Endothelial cell (in vitro differentiated cells): ENCODE data around the gene RAP2A. TPM values are rescaled to one million over a fixed set of nuclear protein-coding genes. Genes with fewer than 3 reads are reported as not detected.

Source experiments
- DNase-seq: peaks from one replicate; pipeline ENCODE4 v3.0.0; 2021; ENCODE audit warnings: low spot score
- H3K27ac Mint-ChIP-seq: one replicate; pipeline ENCODE4 v1.8.0; 2021; ENCODE audit warnings: mixed read lengths, inconsistent platforms; ENCODE audit not compliant: unreplicated experiment
- H3K27me3 Mint-ChIP-seq: one replicate; pipeline ENCODE4 v1.8.0; 2021; ENCODE audit warnings: mild to moderate bottlenecking, moderate library complexity, mixed read lengths, inconsistent platforms; ENCODE audit not compliant: unreplicated experiment
- H3K36me3 Mint-ChIP-seq: one replicate; pipeline ENCODE4 v1.8.0; 2021; ENCODE audit warnings: mild to moderate bottlenecking, low read depth, mixed read lengths, inconsistent platforms; ENCODE audit not compliant: unreplicated experiment
- H3K4me1 Mint-ChIP-seq: one replicate; pipeline ENCODE4 v1.8.0; 2021; ENCODE audit warnings: mild to moderate bottlenecking, mixed read lengths, inconsistent platforms; ENCODE audit not compliant: unreplicated experiment
- H3K4me3 Mint-ChIP-seq: one replicate; pipeline ENCODE4 v1.8.0; 2021; ENCODE audit warnings: mild to moderate bottlenecking, mixed read lengths, inconsistent platforms; ENCODE audit not compliant: unreplicated experiment
- H3K9me3 Mint-ChIP-seq: one replicate; pipeline ENCODE4 v1.8.0; 2021; ENCODE audit warnings: mixed read lengths, inconsistent platforms; ENCODE audit not compliant: unreplicated experiment
- CTCF ChIP-seq: fragments of 200-600 bp; sonication (generic); IDR thresholded peaks from one replicate; pipeline ENCODE4 v1.5.0; 2021; ENCODE audit warnings: antibody characterized with exemption; ENCODE audit not compliant: unreplicated experiment
- total RNA-seq: library from RNA; stranded (reverse); fragmentation: NEBNext Ultra II Directional; extraction: Animal tissue kit (Norgen Biotek cat#: 25700); gene quantifications from one replicate; pipeline ENCODE4 v1.2.1, GENCODE V29; 2021; ENCODE audit not compliant: unreplicated experiment

The RAP2A gene
- total RNA-seq, 1 donor from 2014 or later: 52.3 TPM

GRCh38 chr13:97437729-97438128, 3.8 kb downstream of the RAP2A start:
- no peak overlapping the region for H3K27ac Mint-ChIP-seq
- no peaks in the 10 kb centered on the region for H3K9me3 Mint-ChIP-seq
- peaks cover 14% of the 10 kb centered on the region for H3K4me1 Mint-ChIP-seq
- no peak for DNase-seq
- no peak for TF ChIP-seq CTCF
- H3K27me3 Mint-ChIP-seq: peaks cover 6% of the 10 kb centered on the region
- no peak overlapping the region for H3K4me3 Mint-ChIP-seq
- peaks cover 4% of the 10 kb centered on the region for H3K36me3 Mint-ChIP-seq

DNA sequence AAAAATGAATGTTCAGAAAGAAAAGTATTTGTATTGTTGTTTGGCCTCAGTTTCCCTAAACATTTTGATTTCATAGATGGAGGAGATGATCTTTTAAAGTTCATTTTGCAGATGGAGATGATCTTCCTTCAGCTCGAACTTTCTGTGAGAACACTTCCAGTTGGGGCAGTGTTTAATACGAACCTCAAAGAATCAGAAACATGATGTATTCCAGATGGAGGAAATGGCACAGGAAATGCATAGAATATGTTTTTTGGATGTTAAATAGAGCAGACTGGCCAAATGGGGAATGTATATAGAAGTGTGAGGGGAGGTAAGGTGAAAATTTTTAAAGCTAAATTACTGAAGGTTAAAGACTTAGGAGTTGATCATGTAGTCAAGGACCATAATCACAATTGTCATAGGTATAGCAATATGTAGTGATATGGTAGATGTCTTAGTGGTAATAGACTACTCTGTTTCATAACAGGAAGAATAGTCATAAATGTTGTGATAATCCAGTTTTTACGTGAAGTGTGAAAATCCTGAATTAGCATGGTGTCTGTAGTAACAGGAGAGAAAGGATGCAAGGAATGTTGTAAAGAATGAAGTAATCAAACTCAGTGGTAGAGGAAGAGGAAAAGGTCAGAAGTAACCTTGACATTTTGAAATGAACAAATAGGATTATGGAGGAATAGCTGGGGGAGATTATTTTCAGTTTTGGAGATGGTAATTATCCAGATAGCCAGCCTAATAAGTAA, 5.1 kb downstream of the RAP2A start:
- no peak for DNase-seq
- Mint-ChIP-seq H3K9me3 (no peaks in the 10 kb centered on the region), H3K27ac (no peak overlapping the region), H3K27me3 (peaks cover 3% of the 10 kb centered on the region), H3K4me1 (peaks cover 14% of the 10 kb centered on the region), H3K4me3 (no peak overlapping the region), H3K36me3 (peaks cover 4% of the 10 kb centered on the region)
- no peak for TF ChIP-seq CTCF

GRCh38 chr13:97440598-97441170, 6.7 kb downstream of the RAP2A start:
- no peak for DNase-seq
- Mint-ChIP-seq H3K27ac (no peak overlapping the region), H3K27me3 (no peaks in the 10 kb centered on the region), H3K36me3 (no peaks in the 10 kb centered on the region), H3K4me3 (no peak overlapping the region), H3K9me3 (no peaks in the 10 kb centered on the region), H3K4me1 (peaks cover 9% of the 10 kb centered on the region)
- no peak for TF ChIP-seq CTCF

GRCh38 chr13:97441368-97441767, 7.4 kb downstream of the RAP2A start:
- no peak overlapping the region for H3K4me3 Mint-ChIP-seq
- H3K27ac Mint-ChIP-seq: no peak overlapping the region
- peaks cover 10% of the 10 kb centered on the region for H3K4me1 Mint-ChIP-seq
- no peaks in the 10 kb centered on the region for H3K9me3 Mint-ChIP-seq
- no peaks in the 10 kb centered on the region for H3K27me3 Mint-ChIP-seq
- no peak for DNase-seq
- TF ChIP-seq CTCF: no peak
- no peaks in the 10 kb centered on the region for H3K36me3 Mint-ChIP-seq

GRCh38 chr13:97445522-97446187, 11.7 kb downstream of the RAP2A start:
- H3K36me3 Mint-ChIP-seq: peaks cover 4% of the 10 kb centered on the region
- TF ChIP-seq CTCF: no peak
- H3K9me3 Mint-ChIP-seq: no peaks in the 10 kb centered on the region
- DNase-seq: no peak
- H3K4me1 Mint-ChIP-seq: peaks cover 8% of the 10 kb centered on the region
- H3K27ac Mint-ChIP-seq: peak overlapping the region; percentile 10
- H3K27me3 Mint-ChIP-seq: no peaks in the 10 kb centered on the region
- H3K4me3 Mint-ChIP-seq: no peak overlapping the region
